Parathyroid adenoma (tissue), 2 donors: Measurements from ENCODE around the gene DUSP16.

Experiments
- H2AFZ ChIP-seq: fragments of 300-600 bp; sonication (generic); one replicate; pipeline ENCODE4 v1.7.0; 2017; ENCODE audit warnings: antibody characterized with exemption, mild to moderate bottlenecking
- H3K27ac ChIP-seq: fragments of 300-600 bp; sonication (generic); one replicate; pipeline ENCODE4 v1.7.0; 2017
- H3K27me3 ChIP-seq: fragments of 300-600 bp; sonication (generic); one replicate; pipeline ENCODE4 v1.7.0; 2017; ENCODE audit warnings: low read length; ENCODE audit not compliant: control insufficient read depth, insufficient read depth
- H3K36me3 ChIP-seq: fragments of 300-600 bp; sonication (generic); one replicate; pipeline ENCODE4 v1.7.0; 2017; ENCODE audit warnings: low read length; ENCODE audit not compliant: control insufficient read depth, insufficient read depth
- H3K4me1 ChIP-seq: fragments of 300-600 bp; sonication (generic); one replicate; pipeline ENCODE4 v1.7.0; 2017; ENCODE audit warnings: control low read depth
- H3K4me2 ChIP-seq: fragments of 300-600 bp; sonication (generic); one replicate; pipeline ENCODE4 v1.7.0; 2017; ENCODE audit warnings: low read length
- H3K4me3 ChIP-seq: fragments of 300-600 bp; sonication (generic); one replicate; pipeline ENCODE4 v1.7.0; 2017; ENCODE audit warnings: low read depth, low read length
- H3K79me2 ChIP-seq: fragments of 300-600 bp; sonication (generic); one replicate; pipeline ENCODE4 v1.7.0; 2017; ENCODE audit warnings: control low read depth
- H3K9ac ChIP-seq: fragments of 300-600 bp; sonication (generic); one replicate; pipeline ENCODE4 v1.7.0; 2017; ENCODE audit warnings: mild to moderate bottlenecking
- H3K9me3 ChIP-seq: fragments of 300-600 bp; sonication (generic); one replicate; pipeline ENCODE4 v1.7.0; 2017; ENCODE audit warnings: low read length; ENCODE audit not compliant: control insufficient read depth
- CTCF ChIP-seq: fragments of 300-600 bp; sonication (generic); IDR thresholded peaks from one replicate; pipeline ENCODE4 v1.7.0; 2017; ENCODE audit warnings: antibody characterized with exemption, mild to moderate bottlenecking
- donor health status: primary hyperparathyroidism.

DUSP16 gene

GRCh38 chr12:12518464-12518845 is 44.2 kb downstream of the DUSP16 start:
- peaks cover 12% of the 10 kb centered on the region for H3K79me2 ChIP-seq
- H3K9ac ChIP-seq = no peak overlapping the region
- H3K4me1 ChIP-seq = peaks cover 6% of the 10 kb centered on the region
- H3K36me3 ChIP-seq = no peaks in the 10 kb centered on the region
- H3K4me2 ChIP-seq = no peak overlapping the region
- no peak overlapping the region for H2AFZ ChIP-seq
- no peaks in the 10 kb centered on the region for H3K27me3 ChIP-seq
- no peak for TF ChIP-seq CTCF
- no peak overlapping the region for H3K4me3 ChIP-seq
- H3K27ac ChIP-seq = no peak overlapping the region
- H3K9me3 ChIP-seq = no peaks in the 10 kb centered on the region

- Histone ChIP-seq H3K4me2 (no peak overlapping the region), H3K4me3 (no peak overlapping the region), H3K27ac (no peak overlapping the region), H3K4me1 (peaks cover 5% of the 10 kb centered on the region), H3K9me3 (no peaks in the 10 kb centered on the region), H3K9ac (no peak overlapping the region), H3K27me3 (no peaks in the 10 kb centered on the region), H3K36me3 (no peaks in the 10 kb centered on the region), H2AFZ (no peak overlapping the region), H3K79me2 (peaks cover 12% of the 10 kb centered on the region)
- no peak for TF ChIP-seq CTCF
These were observed 49.2 kb downstream of the DUSP16 start for GRCh38 chr12:12513416-12514006.

GRCh38 chr12:12511895-12512711 is 50.6 kb downstream of the DUSP16 start:
- Histone ChIP-seq H3K27me3 (no peaks in the 10 kb centered on the region), H3K36me3 (no peaks in the 10 kb centered on the region), H3K9me3 (no peaks in the 10 kb centered on the region), H3K4me3 (no peak overlapping the region), H2AFZ (no peak overlapping the region), H3K79me2 (peaks cover 8% of the 10 kb centered on the region), H3K27ac (no peak overlapping the region), H3K4me1 (peaks cover 5% of the 10 kb centered on the region), H3K9ac (no peak overlapping the region), H3K4me2 (no peak overlapping the region)
- TF ChIP-seq CTCF = no peak

- H2AFZ ChIP-seq = no peak overlapping the region
- no peak overlapping the region for H3K4me3 ChIP-seq
- peaks cover 5% of the 10 kb centered on the region for H3K4me1 ChIP-seq
- H3K4me2 ChIP-seq = no peak overlapping the region
- H3K9me3 ChIP-seq = no peaks in the 10 kb centered on the region
- no peaks in the 10 kb centered on the region for H3K36me3 ChIP-seq
- H3K79me2 ChIP-seq = peaks cover 4% of the 10 kb centered on the region
- H3K27ac ChIP-seq = no peak overlapping the region
- H3K27me3 ChIP-seq = no peaks in the 10 kb centered on the region
- no peak for TF ChIP-seq CTCF
- no peak overlapping the region for H3K9ac ChIP-seq
These were observed 51.5 kb downstream of the DUSP16 start for GRCh38 chr12:12511021-12511783.
